GM21360 (cell line): ENCODE results near the gene GALNTL6.
A peak's percentile ranks its signal among the peaks of the same experiment; 100 is the strongest.
"Not testable (repeated sequence)": the region's sequence is repeated elsewhere in the genome, so short reads cannot be mapped to it uniquely, and the experiment has no call there.

ENCODE experiments used
- ATAC-seq: cut with Tn5 transposase; IDR thresholded peaks from one replicate; pipeline ENCODE4 v1.9.1; 2021; ENCODE audit warnings: mild to moderate bottlenecking, moderate library complexity; ENCODE audit not compliant: unreplicated experiment

Gene GALNTL6

DNA sequence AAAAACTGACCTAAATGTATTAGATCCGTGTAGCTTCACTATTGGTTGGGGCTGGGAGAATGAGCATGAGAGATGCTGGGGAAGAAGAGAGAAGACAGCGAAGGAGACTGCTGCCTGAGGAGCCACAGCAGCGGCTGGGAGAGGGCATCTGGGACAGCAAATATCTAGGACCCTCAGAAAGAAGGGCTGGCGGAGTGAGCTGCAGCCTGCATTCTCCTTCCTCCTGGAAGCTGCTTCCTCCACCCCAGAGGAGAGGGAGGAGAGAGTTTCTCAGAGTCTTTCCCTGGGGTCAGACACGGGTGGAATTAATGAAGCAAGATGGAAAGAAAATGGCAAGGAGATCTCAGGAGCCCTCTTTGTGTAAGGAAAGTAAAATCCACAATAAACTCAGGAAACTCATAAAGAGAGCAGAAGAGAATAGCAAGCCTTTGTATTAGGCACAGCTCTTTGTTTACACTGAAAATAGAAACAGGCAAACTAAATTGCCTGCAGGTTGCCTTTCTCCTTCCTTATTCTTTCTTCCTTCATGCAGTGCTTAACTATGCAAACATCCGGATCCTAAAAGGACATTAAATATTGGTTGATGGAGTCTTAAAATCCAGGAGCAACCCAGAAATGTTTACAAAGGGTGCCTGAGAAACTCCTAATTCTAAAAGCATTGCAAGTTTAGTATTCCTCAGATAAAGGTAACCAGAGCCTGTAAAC is 1225.1 kb downstream of the GALNTL6 start:
- ATAC-seq: no peak

DNA sequence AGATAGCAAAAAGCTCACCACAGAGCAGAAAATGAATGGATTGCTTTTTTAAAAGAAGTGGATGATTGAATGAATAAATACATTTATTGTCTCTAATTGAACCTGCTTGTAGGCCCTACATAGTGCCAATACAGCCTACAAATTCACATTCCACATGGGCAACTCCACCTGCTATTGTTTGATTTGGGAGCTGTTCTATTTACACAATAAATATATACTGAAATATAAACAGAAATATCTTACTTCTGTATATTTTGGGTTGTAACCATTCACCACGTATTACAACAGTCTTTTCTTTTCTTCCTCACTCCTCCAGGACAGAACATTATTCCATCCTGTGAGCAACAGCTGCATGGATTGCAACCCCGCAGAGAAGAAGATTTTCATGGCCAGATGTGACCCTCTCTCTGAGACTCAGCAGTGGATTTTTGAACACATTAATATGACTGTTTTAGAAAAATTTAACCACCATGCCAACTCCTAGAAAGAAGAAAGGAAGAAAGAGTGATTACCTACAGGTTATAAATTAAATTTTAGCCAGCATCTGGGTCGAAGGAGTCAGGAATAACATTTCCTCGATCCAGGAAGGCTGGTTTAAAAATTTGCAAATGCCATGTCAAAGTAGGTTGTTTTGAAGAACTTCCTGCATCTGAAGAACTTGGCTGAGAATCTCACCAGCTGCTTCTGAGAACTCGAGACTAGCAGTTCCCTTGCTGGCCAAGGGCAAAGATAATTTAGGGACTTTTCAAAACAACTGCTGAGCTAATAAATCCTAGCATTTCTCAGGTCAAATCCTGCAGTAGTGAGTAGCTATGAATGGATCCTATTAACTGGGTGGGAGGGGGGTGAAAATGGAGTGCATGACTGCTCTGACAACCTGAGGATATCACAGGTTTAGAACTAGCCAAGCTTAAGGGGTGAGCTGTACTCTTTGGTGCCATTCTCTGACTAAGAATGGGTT is 1226.7 kb downstream of the GALNTL6 start:
- peak; percentile 59 for ATAC-seq

DNA sequence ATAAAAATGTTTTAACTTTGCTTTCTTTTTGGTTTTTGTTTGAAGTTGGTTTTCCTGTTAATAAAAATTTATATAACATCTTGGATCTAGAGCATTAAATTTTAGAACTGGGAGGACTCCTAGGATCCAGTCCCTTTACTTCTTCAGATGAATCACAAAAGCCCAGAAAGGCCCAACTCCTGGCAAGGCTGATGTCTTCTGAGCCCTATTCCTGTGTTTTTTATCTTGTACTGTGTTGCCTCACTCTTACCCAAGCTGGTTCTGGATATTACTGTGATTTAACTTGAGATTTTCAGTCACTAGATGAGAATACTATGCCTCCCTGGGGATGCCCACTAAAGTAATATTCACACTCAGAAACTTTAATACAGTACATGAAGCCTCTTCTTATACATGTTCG is 1228.3 kb downstream of the GALNTL6 start:
- no peak for ATAC-seq

DNA sequence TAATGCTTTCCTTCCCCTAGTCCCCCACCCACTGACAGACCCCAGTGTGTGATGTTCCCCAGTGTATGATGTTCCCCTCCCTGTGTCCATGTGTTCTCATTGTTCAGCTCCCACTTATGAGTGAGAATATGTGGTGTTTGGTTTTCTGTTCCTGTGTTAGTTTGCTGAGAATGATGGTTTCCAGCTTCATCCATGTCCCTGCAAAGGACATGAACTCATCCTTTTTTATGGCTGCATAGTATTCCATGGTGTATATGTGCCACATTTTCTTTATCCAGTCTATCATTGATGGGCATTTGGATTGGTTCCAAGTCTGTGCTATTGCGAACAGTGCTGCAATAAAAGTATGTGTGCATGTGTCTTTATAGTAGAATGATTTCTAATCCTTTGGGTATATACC is 1228.9 kb downstream of the GALNTL6 start:
- not testable (repeated sequence) for ATAC-seq

DNA sequence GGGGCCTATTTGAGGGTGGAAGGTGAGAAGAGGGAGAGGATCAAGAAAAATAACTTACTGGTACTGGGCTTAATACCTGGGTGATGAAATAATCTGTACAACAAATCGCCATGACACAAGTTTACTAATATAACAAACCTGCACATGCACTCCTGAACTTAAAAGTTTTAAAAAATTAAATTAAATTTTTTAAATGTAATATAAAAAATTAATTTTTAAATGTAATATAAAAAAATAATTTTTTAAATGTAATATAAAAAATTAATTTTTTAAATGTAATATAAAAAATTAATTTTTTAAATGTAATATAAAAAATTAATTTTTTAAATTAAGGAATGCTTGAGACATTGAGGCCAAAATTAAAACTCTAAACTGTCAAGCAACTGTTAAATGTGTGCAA is 1231.1 kb downstream of the GALNTL6 start:
- ATAC-seq: no peak

DNA sequence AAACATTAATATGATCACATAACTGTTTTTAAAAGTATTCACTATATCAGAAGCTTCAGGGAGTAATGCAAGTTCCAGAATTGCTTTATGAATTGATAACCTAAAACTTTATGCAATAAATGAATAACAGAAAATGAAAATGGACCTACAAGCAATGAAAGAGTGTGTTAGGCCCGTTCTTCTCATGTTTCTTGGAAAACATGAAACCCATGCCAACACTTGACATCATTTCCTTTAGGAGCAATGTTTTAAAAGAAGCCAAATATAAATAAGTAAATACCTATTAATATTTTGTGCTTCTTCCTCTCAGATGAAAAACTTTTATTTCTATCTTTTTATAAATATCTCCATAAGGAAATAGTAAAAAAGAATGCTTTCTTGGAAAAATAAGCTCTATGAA is 1232.4 kb downstream of the GALNTL6 start:
- ATAC-seq: no peak

DNA sequence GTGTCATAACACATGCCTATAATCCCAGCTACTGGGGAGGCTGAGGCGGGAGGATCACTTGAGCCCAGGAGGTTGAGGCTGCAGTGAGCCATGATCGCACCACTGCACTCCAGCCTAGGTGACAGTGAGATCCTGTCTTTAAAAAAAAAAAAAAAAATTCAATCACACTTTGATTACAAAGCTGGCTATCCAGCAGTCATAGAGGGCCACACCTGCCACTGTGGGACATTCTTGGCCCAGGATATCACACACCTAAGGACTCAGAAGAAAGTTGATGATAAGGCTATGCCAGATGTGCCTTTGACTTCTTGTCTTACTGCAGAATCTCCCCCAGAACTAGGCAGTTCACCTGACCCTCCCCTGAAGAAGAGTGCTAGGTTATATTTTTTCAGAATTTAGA is 1232.9 kb downstream of the GALNTL6 start:
- no peak for ATAC-seq

DNA sequence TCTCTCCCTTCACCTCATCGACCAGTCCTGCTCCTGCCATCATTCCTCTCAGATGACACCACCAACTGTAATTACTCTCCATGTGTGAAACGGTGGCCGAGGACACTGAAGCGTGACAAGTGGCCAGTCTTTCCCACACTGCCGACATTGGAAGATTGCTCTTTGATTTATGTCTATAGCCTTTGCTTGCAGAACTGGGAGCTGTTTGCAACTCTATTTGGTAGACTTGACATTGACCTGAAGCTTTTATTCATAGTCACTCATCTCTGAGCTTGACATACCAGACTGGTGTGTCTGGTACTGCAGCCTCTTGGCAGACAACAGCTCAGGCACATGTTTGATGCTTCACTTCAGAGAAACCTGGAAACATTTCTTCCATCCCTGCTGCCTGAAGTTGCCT is 1233.6 kb downstream of the GALNTL6 start:
- ATAC-seq: no peak

DNA sequence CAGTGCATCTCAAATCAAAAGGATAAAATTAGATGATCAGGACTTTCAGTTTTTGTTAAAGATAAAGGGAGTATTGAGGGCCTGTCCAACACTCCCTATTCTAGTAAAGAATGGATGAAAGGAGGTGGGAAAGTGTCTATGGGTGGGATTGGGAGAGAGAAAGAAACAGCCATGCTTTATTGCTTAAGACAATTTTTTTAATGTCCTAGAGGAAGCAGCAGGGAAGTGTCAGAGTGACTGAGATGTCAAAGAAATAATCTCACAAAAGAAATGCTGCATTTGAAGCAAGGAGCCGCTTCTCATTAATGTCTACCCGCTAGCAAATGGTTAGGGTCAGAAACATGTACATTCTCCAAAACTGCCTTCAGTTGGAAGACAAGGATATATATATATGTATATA is 1238.0 kb downstream of the GALNTL6 start:
- ATAC-seq: no peak

DNA sequence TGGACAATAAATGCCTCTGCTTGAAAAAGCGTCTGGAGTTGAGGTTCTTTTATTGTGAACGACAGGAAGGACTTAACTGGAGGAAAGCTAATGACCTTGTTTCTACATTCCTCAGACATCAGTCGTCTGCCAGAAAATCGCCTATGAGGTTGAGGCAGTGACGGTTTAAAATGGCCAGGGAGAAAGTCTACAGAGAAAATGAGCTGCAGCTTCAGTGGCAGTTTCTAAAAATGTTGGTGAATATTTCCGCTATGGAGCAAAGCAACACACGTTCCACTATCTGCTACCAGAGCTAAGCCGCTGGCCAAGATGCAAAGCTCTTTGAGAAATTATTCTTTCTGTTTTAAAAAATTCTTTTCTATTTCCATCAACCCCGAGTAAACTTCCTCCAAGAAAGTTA is 1238.5 kb downstream of the GALNTL6 start:
- ATAC-seq: no peak

DNA sequence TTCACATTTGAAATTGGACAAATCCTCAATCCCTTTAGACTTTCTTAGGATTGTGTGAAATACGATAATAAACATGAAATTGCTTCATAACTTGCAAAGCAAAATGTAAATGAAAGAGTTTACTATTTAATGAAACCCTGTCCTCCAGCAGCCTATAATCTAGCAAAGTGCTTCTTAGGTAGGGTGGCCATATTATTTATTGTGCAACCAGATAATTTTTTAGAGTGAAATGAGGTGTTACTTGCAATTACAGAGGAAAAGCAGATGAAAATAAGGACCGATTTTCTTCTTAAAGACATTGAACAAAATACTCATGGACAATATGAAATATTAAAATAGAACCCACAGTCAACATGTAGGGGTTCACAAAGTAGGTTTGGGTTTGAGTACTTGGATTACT is 1239.2 kb downstream of the GALNTL6 start:
- ATAC-seq: no peak

DNA sequence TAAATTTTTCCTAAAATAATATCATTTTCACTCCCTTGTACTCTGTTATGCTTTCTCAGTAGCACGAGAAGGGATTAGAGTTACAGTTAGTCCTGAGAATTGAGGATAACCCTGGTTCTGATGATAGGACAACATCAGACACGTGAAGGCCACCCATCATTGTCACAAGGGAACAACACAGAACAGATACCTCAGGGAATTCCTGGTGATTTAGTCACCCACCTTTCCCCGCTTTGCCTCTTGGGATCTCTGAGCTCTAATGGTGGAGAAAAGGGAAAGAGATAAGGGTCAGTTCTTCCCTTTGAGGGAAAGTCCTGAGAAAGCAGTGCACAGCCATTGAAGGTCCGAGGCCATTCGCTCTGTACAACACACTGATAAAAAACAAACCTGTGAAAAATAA is 1243.1 kb downstream of the GALNTL6 start:
- ATAC-seq: no peak

DNA sequence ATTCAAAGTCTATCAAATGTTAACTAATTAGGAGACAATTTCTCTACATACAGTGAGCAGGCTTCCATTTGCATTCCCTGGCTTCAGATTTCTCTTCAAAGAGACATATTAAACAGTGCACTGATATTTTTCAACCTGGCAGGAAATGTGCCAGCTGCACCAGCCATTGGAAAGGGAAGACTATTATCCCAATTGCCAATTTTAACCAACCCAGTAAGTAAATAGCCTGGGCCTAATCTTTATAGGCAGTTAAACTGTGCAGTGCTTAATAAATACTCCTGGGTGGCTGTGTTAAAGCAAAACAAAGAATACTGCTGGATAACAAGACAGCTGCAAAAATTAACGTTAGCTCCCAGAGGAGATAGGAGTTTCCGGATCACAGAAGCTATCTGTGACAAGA is 1243.5 kb downstream of the GALNTL6 start:
- ATAC-seq: no peak

DNA sequence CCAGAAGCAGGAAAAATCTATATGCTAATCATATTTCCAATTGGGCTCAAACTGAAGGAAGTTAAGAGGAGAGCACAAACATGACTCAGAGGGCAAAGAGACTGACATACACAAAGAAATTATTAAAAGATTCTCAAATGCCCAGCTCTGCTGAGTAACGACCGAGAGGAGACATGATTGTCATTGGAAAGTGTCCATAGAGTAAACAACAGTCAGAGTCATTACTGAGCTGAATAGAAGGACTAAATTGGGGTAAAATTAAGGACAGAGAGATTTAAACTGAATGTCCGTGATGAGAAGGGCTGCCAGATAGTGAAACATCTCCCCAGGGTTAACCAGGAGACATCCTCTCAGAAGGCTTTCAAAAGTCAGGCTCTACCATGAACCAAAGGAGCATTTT is 1244.2 kb downstream of the GALNTL6 start:
- ATAC-seq: no peak

DNA sequence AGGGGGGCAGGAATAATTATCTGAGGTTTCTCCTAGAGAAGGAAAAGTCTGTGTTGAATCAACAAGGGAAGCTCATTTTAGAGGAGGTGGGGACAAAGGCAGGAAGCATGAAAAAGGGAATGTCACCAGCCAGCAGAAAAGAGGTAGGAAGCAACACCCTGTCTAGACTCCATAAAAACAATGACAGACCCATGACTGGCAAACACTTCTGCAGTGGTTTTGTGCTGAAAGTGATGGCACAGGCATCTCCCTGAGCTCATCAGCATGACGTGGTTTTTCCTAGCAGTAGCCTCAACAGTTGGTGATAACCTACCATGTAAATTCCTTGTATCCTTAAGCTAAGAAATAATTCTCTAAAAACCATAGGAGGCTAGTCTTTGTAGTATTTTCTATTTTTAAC is 1244.7 kb downstream of the GALNTL6 start:
- ATAC-seq: no peak

DNA sequence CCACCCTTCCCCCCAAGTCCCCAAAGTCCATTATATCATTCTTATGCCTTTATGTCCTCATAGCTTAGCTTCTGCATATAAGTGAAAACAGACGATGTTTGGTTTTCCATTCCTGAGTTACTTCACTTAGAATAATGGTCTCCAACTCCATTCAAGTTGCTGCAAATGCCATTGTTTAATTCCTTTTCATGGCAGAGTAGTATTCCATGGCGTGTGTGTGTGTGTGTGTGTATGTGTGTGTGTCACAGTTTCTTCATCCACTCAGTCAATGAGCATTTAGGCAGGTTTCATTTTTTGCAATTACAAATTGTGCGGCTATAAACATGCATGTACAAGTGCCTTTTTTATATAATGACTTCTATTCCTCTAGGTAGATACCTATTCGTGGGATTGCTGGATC is 1248.0 kb downstream of the GALNTL6 start:
- ATAC-seq: no peak

DNA sequence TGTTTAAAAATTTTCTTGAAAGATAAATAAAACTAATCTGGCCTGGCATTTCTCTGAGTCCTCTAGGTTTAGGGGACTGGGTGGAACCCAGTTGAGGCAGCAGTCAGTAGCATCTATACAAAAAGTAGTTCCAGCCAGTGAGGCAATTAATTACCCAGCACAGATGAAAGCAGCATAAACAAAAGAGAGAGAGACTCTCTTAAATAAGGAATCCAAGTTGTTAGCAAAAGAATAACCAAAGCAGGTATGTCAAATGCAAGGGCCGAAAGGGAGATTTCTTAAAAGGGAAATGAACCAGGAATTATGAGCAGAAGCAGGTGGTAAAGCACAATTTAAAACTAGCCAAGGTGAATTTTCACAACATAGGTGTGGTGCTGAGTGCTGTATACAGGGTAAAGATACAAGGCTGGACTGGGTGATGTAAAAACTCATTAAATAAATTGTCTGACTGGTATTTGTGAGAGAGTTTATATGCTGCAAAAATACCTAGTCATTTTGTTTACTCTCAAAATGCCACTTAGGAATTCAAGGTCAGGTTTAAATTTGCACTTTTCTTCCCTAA is 1260.8 kb downstream of the GALNTL6 start:
- ATAC-seq: no peak

DNA sequence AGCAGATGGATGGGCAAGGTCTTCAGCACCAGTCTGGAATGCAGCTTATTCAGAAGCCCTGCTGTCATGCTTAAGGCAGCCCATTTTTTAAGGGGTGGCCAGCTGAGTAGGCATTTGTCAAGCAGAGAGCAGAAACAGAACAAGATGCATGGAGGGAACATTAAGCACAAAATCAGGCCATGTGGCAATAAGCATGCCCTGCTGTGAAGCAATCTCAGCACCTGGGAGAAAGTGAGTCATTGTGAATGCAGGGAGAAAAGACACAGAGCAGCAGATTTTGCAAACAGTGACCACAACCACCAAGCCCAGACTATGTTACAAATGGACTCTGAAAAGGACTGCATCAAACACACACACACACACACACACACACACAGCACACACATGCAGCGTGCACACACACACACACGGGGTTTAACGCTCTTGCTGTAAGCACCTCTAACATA is 1261.3 kb downstream of the GALNTL6 start:
- no peak for ATAC-seq

DNA sequence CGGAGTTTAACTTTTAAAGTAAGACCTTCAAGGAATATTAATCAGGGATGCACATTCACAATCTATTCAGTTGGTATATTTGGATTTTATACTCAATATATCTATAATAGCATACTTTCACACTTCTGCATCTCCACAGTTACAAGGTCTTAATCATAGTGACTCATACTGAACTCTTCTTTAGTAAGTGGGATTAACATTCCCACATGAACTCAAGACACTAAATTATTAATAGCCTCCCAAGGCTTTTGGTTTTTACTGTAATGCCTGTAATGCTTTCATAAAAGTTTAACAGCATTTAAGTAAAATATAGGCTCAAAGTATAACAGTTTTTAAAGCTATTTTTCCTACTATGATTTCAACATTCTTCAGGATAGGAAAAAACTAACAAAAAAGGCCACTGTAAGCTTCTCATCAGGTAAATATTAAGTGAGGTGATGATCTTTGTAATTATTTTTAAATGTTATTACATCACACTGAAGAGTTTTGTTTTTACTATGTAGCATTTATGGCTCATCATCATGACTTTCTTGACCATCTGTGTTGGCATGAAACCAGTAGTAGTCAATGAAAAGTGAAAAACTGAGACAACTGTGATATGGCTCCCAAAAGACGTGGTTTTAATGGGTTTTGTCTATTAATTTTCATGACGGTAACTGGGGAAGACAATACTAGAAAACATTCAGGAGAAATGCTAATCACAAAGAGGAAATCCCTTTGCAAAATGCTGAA is 1263.9 kb downstream of the GALNTL6 start:
- no peak for ATAC-seq

DNA sequence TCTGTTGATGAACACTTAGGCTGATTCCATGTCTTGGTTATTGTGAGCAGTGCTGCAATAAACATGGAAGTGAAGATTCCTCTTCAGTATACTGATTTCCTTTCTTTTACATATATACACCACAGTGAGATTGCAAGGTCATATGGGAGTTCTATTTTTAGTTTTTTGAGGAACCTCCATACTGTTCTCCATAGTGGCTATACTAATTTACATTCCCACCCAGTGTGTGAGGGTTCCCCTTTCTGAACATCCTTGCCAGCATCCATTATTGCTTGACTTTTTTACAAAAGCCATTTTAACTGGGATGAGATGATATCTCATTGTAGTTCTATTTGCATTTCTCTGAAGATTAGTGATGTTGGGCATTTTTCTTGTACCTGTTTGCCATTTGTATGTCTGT is 1274.9 kb downstream of the GALNTL6 start:
- ATAC-seq: no peak
